Caki2 (cell line): ENCODE measurements around the gene ATP8B1. TPM values are rescaled to one million over a fixed set of nuclear protein-coding genes. Genes with fewer than 3 reads are reported as not detected.
"Not testable (repeated sequence)": the region's sequence is repeated elsewhere in the genome, so short reads cannot be mapped to it uniquely, and the experiment has no call there.

Experiments
- DNase-seq: peaks from one replicate; pipeline ENCODE4 v3.0.0-alpha.2; 2015; ENCODE audit warnings: low read depth
- in situ Hi-C: cut with HindIII; loops from 2 replicates; pipeline ENCODE4 v1.10.0; 2016; ENCODE audit warnings: low sequenced_read_pairs, low pct_unique_long_range_greater_than_20kb, mixed read lengths
- total RNA-seq: library from RNA; depleted of rRNA; stranded (reverse); fragments of >200 nt; shearing (Covaris generic); gene quantifications from 2 replicates; pipeline ENCODE4 v1.2.3, GENCODE V29; 2014; ENCODE audit warnings: low replicate concordance

Gene ATP8B1
- total RNA-seq, 1 experiment from 2014 or later, result 4.9 TPM

DNA sequence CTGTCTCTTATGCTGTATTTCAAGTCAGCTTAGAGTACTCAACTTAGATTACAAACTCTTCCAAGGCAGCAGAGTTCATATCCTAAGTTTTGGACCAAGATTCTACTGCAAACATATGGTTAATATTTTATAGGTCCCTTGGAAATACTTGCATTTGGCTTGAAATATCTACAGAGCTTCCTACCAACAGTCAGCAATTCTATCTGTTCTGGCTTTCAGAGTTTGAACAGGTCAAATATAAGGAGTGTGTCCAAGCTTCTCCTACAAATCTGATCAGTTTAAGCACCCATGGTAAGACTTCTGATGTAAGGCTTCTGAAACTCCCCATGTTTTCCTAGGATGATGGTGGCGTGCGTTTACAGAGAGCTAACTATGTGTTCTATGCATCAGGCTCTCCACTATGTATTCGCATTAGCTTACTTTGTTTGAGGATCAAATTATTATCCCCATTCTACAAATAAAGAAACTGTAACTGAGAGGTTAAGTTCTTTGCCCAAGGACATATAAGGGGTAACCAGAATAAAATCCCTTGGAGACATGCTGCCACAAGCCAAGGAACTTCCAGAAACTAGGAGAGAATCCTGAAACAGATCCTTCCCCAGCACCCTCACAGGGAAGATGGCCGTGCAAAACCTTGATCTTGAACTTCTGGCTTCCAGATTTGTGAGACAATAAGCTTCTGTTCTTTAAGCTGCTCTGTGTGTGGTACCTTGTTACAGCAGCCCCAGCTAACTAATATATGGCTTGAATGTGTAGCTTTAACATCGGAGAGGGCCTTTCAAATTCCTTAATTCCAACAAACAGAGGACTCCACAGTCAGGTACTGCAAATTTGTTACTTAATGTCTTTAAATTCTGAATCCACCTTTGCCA, 55.1 kb downstream of the ATP8B1 start:
- in situ Hi-C loops, result no loop called here
- DNase-seq, result no peak

DNA sequence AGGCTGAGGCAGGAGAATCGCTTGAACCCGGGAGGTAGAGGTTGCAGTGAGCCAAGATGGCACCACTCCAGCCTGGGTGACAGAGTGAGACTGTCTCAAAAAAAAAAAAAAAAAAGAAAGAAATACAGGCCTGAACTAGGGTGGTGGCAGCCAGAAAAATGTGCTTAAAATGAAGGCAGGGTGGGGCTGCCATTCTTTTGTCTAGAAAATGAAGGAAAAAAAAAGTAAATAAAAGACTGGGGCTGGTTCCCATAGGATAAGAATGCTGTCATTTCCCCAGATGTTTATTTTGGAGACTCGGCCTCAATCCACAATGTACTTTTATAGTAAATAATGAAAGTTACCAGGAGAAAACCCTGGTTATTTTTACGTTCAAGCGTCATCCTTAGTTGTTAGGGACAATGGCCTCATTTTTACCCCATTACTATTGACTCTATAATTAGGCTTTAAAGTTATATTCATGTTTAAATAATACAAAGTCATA, 58.9 kb downstream of the ATP8B1 start:
- in situ Hi-C loops, result no loop called here
- DNase-seq, result no peak

DNA sequence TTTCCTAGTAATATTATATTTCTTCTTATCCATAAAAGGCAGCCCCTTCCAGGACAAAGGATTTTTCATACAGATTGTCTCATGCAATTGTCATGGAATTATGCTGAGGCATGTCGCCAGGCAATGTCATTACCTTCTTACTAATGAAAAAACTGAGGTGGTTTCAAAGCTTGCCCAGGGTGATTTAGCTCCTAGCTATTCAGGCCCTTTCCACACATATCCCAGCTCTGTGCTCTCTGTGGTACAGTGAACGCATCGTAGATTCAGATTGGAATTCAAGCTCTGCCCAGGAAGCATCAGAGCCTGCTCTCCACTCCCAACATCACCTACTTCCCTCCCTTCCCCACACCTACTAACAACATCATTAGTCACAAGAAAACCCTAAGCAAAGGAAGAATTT, 60.1 kb downstream of the ATP8B1 start:
- in situ Hi-C loops, result no loop called here
- peak; percentile 18 for DNase-seq

DNA sequence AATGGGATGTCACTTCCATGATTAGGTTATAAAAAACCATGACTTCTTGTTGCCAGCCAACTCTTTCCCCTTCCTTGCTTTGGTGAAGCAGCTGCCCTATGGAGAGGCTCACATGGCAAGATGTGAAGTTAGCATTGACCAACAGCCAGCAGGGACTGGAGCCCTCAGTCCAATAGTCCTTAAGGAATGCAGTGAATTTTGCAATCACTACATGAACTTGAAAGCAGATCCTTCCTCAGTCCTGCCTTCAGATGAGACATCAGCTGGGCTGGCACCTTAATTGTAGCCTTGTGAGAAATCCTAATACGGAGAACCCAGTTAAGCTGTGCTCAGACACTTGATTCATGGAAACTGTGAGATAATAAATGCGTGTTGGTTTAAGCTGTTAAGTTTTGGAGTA, 61.8 kb downstream of the ATP8B1 start:
- no peak for DNase-seq
- in situ Hi-C loops, result no loop called here

DNA sequence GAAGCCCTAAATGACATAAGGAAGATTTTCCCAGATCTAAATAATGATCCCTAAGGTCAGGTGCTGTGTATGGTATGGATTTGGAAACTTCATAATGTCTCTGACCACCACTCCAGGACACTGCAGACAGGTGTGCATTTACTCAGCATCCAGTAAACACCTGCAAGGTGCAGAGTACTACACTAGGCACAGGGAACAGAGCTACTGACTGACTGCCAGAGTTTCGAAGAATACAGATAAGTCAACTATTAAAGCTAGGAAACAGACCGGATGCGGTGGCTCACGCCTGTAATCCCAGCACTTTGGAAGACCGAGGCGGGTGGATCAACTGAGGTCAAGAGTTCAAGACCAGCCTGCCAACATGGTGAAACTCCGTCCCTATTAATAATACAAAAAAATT, 65.0 kb downstream of the ATP8B1 start:
- in situ Hi-C loops, result no loop called here
- DNase-seq, result no peak

DNA sequence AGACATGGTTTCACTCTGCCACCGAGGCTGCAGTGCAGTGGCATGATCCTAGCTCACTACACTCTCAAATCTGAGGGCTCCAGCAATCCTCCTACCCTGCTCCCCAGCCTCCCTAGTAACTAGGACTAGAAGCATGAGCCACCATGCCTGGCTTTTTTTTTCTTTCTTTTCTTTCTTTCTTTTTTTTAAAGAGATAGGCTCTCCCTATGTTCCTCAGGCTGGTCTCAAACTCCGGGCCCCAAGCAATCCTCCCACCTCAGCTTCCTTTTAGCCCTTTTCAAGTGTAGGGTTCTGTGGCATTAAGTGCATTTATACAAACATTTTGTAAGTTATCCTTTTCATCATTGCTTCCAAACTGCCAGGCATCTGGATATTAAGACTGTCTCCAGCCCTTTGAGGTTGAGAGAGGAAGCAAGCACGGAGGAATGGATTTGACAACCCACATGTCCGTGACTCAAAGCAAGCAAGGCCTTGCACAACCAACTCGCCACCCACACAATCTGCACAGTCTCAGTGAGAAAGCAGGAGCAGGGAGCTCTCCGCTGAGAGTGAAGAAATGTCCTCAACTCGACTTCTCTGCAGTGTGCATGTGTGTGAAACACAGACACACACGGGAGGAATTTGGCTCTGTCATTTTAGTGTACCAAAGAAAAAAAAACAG, 65.6 kb downstream of the ATP8B1 start:
- DNase-seq, result peak; percentile 45
- in situ Hi-C loops, result no loop called here

DNA sequence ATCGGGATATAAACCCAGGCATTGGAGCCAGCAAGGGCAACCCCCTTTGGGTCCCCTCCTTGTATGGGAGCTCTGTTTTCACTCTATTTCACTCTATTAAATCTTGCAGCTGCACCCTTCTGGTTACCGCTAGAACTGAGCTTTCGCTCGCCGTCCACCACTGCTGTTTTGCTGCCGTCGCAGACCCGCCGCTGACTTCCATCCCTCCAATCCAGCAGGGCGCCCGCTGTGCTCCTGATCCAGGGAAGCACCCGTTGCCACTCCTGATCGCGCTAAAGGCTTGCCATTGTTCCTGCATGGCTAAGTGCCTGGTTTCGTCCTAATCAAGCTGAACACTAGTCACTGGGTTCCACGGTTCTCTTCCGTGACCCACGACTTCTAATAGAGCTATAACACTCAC, 68.1 kb downstream of the ATP8B1 start:
- DNase-seq, in situ Hi-C loops: not testable (repeated sequence)

DNA sequence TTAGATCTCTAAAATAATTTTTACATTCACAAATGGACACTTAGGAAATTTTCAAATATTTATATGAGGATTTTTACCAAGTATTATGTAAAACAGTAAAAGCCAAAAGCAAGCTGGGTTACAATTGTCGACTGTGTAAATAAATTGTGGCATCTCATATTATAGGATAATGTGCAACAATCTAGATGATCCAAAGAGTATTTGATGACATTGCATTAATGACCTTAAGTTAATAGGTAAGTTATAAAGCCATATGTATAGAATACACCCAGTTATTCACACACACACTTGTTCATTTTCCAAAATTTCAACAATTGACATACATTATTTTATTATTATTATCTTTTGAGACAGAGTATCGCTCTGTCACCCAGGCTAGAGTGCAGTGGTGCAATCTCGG, 69.3 kb downstream of the ATP8B1 start:
- no peak for DNase-seq
- in situ Hi-C loops, result no loop called here

DNA sequence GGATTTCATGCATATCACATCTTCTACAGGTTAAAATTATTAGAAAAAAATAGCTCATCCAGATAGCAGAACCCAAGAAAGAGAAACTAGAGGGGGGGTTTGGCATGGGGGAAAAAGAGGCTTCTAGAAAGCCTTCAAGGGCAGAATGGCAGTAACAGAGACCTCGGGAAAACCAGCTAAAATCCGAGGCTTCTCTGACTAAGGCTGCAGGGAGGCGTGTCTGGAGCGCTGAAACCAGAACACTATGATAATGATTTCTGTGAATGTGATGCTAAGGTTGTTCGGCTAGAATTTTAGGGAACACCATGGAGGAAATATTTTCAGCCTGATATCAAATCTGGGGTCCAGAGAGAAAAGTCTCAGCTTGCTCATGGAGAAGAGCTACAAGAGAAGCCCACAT, 73.0 kb downstream of the ATP8B1 start:
- in situ Hi-C loops, result no loop called here
- no peak for DNase-seq

DNA sequence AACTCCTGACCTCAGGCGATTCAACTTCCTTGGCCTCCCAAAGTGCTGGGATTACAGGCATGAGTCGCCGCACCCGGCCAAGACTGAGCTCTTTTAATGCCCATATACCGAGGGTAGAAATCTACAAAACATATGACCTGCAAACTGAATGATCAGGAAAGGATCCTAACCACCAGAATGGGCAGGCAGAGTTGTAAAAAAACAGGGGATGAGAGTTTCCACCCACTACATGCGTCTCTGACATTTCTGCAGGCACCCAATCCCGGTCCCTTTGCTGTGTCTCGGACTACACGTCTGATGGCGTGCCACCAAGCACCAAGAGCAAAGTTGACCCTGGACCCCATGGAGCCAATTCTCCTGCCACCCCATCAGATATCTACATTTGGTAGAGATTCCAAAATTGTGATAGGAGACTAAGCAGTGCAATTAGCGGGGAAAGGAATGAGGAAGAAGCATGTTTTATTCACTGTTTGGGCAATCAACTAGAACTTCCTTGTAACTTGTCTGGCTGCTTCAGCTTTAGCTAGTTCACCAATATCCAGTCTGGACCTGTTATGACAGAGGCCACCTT, 74.1 kb downstream of the ATP8B1 start:
- peak; percentile 77 for DNase-seq
- in situ Hi-C loops, result no loop called here

DNA sequence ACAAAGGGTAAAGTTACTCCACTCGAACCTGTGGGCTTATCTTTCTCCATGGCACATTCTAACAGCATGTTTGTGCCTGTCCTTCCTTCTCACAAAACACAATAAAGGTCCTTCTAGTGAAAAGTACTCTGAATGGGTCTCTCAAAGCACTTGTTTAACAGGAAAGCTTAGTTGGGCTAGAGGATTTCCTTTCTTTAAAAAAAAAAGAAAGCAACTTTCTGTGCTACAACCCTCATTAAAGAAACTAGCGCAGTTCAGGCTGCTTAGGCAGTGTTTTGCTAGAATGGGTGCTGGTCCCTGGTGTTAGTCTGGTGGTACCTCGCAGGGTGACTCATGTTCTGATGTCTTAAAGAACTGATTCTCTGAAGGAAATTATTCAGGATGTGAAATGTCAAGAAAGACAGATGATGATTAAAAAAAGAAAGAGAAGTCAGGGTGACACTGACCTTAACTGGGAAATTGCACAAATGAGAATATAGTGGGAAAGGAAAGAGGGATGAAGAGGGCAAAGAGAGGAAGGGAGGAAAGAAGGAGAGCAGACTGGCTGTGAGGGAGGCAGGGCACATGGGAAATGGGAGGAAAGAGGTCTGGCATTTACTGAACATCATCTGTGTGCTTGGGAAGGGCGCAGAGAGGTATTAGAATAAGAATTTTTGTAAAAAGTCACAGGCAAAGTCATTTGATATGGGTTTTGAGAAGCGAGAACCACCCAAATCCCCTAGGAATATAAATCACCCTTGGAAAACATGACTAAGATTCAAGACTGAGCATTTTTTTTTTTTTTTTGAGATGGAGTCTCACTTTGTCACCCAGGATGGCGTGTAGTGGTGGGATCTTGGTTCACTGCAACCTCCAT, 74.9 kb downstream of the ATP8B1 start:
- in situ Hi-C loops, result no loop called here
- peak; percentile 25 for DNase-seq

DNA sequence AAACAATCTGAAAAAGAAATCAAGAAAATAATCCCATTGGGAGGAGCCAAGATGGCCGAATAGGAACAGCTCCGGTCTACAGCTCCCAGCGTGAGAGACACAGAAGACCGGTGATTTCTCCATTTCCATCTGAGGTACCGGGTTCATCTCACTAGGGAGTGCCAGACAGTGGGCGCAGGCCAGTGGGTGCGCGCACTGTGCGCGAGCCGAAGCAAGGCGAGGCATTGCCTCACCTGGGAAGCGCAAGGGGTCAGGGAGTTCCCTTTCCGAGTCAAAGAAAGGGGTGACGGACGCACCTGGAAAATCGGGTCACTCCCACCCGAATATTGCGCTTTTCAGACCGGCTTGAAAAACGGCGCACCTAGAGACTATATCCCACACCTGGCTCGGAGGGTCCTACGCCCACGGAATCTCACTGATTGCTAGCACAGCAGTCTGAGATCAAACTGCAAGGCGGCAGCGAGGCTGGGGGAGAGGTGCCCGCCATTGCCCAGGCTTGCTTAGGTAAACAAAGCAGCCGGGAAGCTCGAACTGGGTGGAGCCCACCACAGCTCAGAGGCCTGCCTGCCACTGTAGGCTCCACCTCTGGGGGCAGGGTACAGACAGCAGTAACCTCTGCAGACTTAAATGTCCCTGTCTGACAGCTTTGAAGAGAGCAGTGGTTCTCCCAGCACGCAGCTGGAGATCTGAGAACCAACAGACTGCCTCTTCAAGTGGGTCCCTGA, 83.7 kb downstream of the ATP8B1 start:
- in situ Hi-C loops, DNase-seq: not testable (repeated sequence)

DNA sequence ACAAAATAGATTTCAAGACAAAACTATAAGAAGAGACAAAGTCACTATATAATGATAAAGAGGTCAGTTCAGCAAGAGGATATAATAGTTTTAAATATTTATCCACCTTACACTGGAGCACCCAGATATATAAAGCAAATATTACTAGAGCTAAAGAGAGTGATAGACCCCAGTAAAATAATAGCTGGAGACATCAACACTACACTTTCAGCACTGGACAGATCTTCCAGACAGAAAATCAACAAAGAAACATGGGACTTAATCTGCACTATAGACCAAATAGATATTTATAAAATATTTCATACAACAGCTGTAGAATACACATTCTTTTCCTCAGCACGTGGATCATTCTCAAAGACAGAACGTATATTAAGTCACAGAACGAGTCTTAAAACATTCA, 86.6 kb downstream of the ATP8B1 start:
- in situ Hi-C loops, result no loop called here
- no peak for DNase-seq

DNA sequence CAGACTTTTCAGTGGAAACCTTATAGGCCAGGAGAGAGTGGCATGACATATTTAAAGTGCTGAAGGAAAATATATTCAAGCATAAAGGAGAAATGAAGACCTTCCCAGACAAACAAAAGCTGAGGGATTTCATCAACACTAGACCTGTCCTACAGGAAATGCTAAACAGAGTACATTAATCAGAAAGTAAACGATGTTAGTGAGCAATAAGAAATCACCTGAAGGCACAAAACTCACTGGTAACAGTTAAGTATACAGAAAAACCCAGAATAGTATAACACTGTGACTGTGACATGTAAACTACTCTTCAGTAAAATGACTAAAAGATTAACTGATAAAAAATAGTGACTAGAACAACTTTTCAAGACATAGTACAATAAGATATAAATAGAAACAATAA, 87.4 kb downstream of the ATP8B1 start:
- DNase-seq, result no peak
- in situ Hi-C loops, result no loop called here

DNA sequence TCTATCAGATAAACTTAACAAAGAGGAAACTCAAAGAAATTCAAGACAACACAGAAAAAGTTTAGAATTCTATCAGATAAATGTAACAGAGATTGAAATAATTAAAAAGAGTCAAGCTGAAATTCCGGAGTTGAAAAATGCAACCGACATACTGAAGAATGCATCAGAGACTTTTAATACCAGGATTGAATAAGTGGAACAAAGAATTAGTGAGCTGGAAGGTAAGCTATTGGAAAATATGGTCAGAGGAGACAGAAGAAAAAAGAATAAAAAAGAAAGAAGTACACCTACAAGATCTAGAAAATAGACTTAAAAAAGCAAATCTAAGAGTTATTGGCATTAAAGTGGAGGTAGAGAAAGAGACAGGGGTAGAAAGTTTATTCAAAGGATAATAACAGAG, 88.0 kb downstream of the ATP8B1 start:
- no peak for DNase-seq
- in situ Hi-C loops, result no loop called here

DNA sequence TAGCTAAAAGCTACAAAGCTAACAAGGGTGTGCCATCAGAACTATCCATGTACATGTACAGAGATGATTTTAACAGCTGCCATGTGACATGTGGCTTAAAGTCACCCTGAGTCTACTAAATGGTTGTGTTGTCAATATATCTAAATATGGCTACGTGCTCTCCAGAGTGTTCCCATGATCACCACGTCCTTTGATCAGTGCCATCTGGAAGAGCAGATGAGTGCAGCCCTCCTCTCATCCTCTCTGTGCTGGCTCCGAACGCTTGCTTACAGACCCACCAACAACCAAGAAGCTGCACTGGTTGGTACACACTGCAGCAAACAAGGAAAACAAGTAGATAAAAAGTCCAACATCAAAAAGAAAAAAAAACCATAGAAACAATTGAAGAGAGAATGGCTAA, 92.9 kb downstream of the ATP8B1 start:
- no peak for DNase-seq
- in situ Hi-C loops, result no loop called here

DNA sequence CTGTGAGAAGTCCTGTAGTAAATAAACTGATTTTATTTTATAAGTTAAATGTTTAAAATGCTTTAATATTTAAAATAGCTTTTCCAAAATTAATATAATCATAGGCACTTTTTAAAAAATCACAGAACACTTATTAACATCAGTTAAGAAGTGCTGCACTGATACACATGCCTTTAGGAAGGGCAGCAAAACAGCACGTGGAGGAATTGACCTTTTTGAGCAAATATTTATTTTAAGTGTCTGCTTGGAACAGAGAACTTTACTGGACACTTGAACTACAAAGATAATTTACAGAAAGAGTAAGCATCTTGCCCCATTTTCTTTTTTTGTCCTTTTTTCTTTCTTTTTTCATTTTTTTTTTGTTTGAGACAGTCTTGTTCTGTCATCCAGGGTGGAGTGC, 93.8 kb downstream of the ATP8B1 start:
- in situ Hi-C loops, result no loop called here

DNA sequence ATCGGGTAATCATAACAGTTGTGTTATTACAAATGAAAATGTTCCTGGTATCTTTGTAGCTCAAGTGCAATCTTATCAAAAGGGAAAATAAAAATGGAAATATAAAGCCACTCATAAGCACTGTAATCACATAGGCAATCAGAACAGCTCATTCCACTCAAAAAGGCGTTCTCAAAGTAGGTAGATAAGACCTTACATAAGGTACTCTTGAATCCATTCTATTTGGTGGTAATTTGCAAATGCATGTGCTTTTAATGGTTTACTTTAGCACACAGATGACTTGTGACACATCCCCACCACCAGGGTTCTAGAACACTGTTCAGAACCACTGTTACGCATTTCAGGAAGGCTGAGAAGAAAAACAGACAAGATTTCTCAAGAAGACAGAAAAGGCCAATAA, 94.8 kb downstream of the ATP8B1 start:
- in situ Hi-C loops, result no loop called here
- no peak for DNase-seq

More for the DNA sequence above, 93.8 kb downstream of the ATP8B1 start:
- DNase-seq, result no peak
